DOHH2 (cell line): ENCODE measurements around the gene FSCN2.

Experiments used
- H3F3A ChIP-seq: fragments of 200-600 bp; sonication (generic), shearing (Covaris generic); 2 replicates; pipeline ENCODE4 v1.6.0; 2016; ENCODE audit warnings: antibody characterized with exemption, mild to moderate bottlenecking; ENCODE audit not compliant: control insufficient read depth, insufficient read depth
- H3K27ac ChIP-seq: fragments of 200-600 bp; sonication (generic); 2 replicates; pipeline ENCODE4 v1.5.1; 2014; ENCODE audit warnings: low read depth, mild to moderate bottlenecking, low read length, moderate library complexity
- H3K27me3 ChIP-seq: fragments of 200-600 bp; sonication (generic); 2 replicates; pipeline ENCODE4 v1.6.1; 2014; ENCODE audit warnings: mild to moderate bottlenecking, low read length, mixed read lengths; ENCODE audit not compliant: control insufficient read depth
- H3K36me3 ChIP-seq: fragments of 200-600 bp; sonication (generic); 2 replicates; pipeline ENCODE4 v1.6.1; 2014; ENCODE audit warnings: mild to moderate bottlenecking, low read length, moderate library complexity, mixed read lengths; ENCODE audit not compliant: control insufficient read depth
- H3K4me1 ChIP-seq: fragments of 200-600 bp; sonication (generic); 2 replicates; pipeline ENCODE4 v1.6.1; 2014; ENCODE audit warnings: mild to moderate bottlenecking, low read length, mixed read lengths; ENCODE audit not compliant: control insufficient read depth
- H3K4me2 ChIP-seq: fragments of 200-600 bp; sonication (generic); 2 replicates; pipeline ENCODE4 v1.6.0; 2014; ENCODE audit warnings: mild to moderate bottlenecking, low read length, moderate library complexity
- H3K4me3 ChIP-seq: fragments of 200-600 bp; sonication (generic); 2 replicates; pipeline ENCODE4 v1.5.1; 2014; ENCODE audit warnings: mild to moderate bottlenecking, low read length, mixed read lengths
- H3K79me2 ChIP-seq: fragments of 200-600 bp; sonication (generic); 2 replicates; pipeline ENCODE4 v1.6.1; 2014; ENCODE audit warnings: mild to moderate bottlenecking, low read length, mixed read lengths; ENCODE audit not compliant: control insufficient read depth
- H3K9me2 ChIP-seq: fragments of 200-600 bp; sonication (generic); replicated peaks from 2 replicates; pipeline ENCODE4 v1.6.1; 2014; ENCODE audit warnings: mild to moderate bottlenecking, low read length, mixed read lengths; ENCODE audit not compliant: control insufficient read depth
- H3K9me3 ChIP-seq: fragments of 200-600 bp; sonication (generic); 2 replicates; pipeline ENCODE4 v1.6.1; 2014; ENCODE audit warnings: antibody characterized with exemption, low read length, mixed read lengths; ENCODE audit not compliant: control insufficient read depth, insufficient read depth
- H4K20me1 ChIP-seq: fragments of 200-600 bp; sonication (generic); 2 replicates; pipeline ENCODE4 v1.6.0; 2014; ENCODE audit warnings: low read depth, mild to moderate bottlenecking, antibody characterized with exemption, low read length, moderate library complexity; ENCODE audit not compliant: control insufficient read depth, insufficient read depth
- CTCF ChIP-seq: fragments of 200-600 bp; sonication (generic); IDR thresholded peaks from one replicate; pipeline ENCODE4 v1.5.1; 2014; ENCODE audit warnings: antibody characterized with exemption, mild to moderate bottlenecking, low read depth, low read length; ENCODE audit not compliant: poor library complexity, severe bottlenecking
- EZH2phosphoT487 ChIP-seq: fragments of 200-600 bp; sonication (generic); IDR thresholded peaks from 2 replicates; pipeline ENCODE4 v1.6.1; 2017; ENCODE audit warnings: borderline replicate concordance, mild to moderate bottlenecking, antibody characterized with exemption, low read length, moderate library complexity, mixed read lengths

The FSCN2 gene

DNA sequence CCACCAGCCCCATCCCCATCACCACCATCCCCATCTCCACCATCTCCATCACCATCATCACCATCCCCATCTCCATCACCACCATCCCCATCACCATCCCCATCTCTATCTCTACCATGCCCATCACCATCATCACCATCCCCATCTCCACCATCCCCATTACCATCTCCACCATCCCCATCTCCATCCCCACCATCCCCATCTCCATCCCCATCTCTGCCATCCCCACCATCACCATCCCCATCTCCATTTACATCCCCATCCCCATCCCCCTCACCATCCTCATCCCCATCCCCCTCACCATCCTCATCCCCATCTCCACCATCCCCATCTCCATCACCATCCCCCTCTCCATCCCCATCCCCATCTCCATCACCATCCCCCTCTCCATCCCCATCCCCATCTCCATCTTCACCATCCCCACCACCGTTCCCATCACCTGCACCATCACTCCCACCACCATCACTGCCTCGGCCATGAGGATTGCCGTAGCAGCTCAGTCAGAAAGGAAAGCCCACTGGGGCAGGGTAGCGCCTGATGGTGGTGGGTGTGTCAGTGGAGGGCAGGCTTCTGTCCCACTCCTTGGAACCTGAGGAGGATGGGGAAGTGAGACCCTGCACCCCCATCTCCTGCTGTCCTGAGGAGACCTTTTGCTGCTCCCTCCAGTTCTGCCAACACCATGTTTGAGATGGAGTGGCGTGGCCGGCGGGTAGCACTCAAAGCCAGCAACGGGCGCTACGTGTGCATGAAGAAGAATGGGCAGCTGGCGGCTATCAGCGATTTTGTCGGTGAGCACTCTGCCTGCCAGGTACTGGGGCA lies 7.5 kb downstream of the FSCN2 start:
- H4K20me1 ChIP-seq, result no peaks in the 10 kb centered on the region
- H3K4me2 ChIP-seq, result no peak overlapping the region
- no peaks in the 10 kb centered on the region for H3K9me2 ChIP-seq
- peaks cover 16% of the 10 kb centered on the region; the same call in 1 of the 2 replicates for H3K9me3 ChIP-seq
- no peaks in the 10 kb centered on the region for H3K27me3 ChIP-seq
- no peak for TF ChIP-seq EZH2phosphoT487
- TF ChIP-seq CTCF, result no peak
- H3K4me3 ChIP-seq, result no peak overlapping the region
- no peaks in the 10 kb centered on the region; the same call in 1 of the 2 replicates for H3F3A ChIP-seq
- peaks cover 8% of the 10 kb centered on the region for H3K4me1 ChIP-seq
- H3K27ac ChIP-seq, result no peak overlapping the region
- no peaks in the 10 kb centered on the region for H3K79me2 ChIP-seq
- H3K36me3 ChIP-seq, result peaks cover 8% of the 10 kb centered on the region; the same call in 1 of the 2 replicates

DNA sequence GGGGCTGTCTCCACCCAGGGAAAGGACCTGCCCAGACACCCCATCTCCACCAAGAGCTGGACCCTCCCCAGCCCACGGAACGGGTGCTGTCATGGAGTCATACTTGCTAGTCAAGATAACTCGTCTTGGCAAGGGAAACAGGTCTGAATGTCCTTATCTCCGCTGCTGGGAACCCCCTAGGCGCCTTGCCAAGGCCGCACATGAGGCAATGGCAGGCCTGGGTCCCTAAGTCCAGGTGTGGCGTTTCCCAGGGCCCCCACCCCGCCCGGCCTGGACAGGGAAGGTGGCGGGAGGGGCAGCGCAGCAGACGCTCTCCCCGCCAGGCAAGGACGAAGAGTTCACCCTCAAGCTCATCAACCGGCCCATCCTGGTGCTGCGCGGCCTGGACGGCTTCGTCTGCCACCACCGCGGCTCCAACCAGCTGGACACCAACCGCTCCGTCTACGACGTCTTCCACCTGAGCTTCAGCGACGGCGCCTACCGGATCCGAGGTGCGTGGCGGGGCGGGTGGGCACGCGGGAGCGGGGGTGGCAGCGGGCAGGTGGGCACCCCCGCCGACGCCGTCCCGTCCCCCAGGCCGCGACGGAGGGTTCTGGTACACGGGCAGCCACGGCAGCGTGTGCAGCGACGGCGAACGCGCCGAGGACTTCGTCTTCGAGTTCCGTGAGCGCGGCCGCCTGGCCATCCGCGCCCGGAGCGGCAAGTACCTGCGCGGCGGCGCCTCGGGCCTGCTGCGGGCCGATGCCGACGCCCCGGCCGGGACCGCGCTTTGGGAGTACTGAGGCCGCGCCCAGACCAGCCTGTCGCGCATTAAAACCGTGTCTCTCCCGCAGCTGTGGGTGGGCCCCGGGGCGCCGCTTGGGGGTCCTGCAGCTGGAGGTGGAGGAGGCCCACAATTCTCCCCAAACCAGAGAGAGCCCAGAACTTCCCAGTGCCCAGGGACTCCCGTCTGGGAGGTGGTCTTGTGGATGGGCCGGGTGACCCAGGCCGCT lies 8.4 kb downstream of the FSCN2 start:
- H3K79me2 ChIP-seq, result no peaks in the 10 kb centered on the region
- peaks cover 7% of the 10 kb centered on the region; the same call in 1 of the 2 replicates for H3K9me3 ChIP-seq
- H3F3A ChIP-seq, result no peaks in the 10 kb centered on the region; the same call in 1 of the 2 replicates
- H3K27ac ChIP-seq, result no peak overlapping the region
- TF ChIP-seq CTCF, result no peak
- TF ChIP-seq EZH2phosphoT487, result no peak
- H3K9me2 ChIP-seq, result no peaks in the 10 kb centered on the region
- peaks cover 11% of the 10 kb centered on the region; the same call in 1 of the 2 replicates for H3K36me3 ChIP-seq
- H3K4me3 ChIP-seq, result no peak overlapping the region
- peaks cover 8% of the 10 kb centered on the region for H3K4me1 ChIP-seq
- H3K27me3 ChIP-seq, result no peaks in the 10 kb centered on the region
- no peak overlapping the region for H3K4me2 ChIP-seq
- no peaks in the 10 kb centered on the region for H4K20me1 ChIP-seq

GRCh38 chr17:81537343-81537855 lies 9.2 kb downstream of the FSCN2 start:
- no peak overlapping the region for H3K4me2 ChIP-seq
- no peaks in the 10 kb centered on the region for H3K9me2 ChIP-seq
- no peak overlapping the region for H3K27ac ChIP-seq
- H3K9me3 ChIP-seq, result no peaks in the 10 kb centered on the region; the same call in 1 of the 2 replicates
- H3K36me3 ChIP-seq, result peaks cover 11% of the 10 kb centered on the region; the same call in 1 of the 2 replicates
- TF ChIP-seq CTCF (peak; percentile 65), EZH2phosphoT487 (no peak)
- H3F3A ChIP-seq, result no peaks in the 10 kb centered on the region; the same call in 1 of the 2 replicates
- no peaks in the 10 kb centered on the region for H3K27me3 ChIP-seq
- no peaks in the 10 kb centered on the region for H4K20me1 ChIP-seq
- no peak overlapping the region for H3K4me3 ChIP-seq
- H3K79me2 ChIP-seq, result no peaks in the 10 kb centered on the region
- H3K4me1 ChIP-seq, result peaks cover 8% of the 10 kb centered on the region
